HG03095 (cell line): Measurements from ENCODE around the gene PSME1.

ENCODE experiments used
- ATAC-seq: cut with Tn5 transposase; IDR thresholded peaks from one replicate; pipeline ENCODE4 v1.9.1; 2021; ENCODE audit warnings: moderate library complexity; ENCODE audit not compliant: unreplicated experiment

The PSME1 gene

GRCh38 chr14:24127673-24128072 lies 8.3 kb upstream of the PSME1 start:
- ATAC-seq: no peak

- ATAC-seq: no peak
Observed at GRCh38 chr14:24129410-24129998, 6.5 kb upstream of the PSME1 start.

GRCh38 chr14:24130380-24130716 lies 5.6 kb upstream of the PSME1 start, which contains the start of gene FITM1:
Gene FITM1, plus strand, starts transcription at chr14:24130659. Its CDS starts 905 bp downstream, at chr14:24131564.
- ATAC-seq: no peak

- ATAC-seq: no peak
Observed at GRCh38 chr14:24130717-24131548, 5.1 kb upstream of the PSME1 start.

GRCh38 chr14:24131549-24131966 lies 4.4 kb upstream of the PSME1 start:
- ATAC-seq: no peak

- ATAC-seq: no peak
Observed at GRCh38 chr14:24132061-24132685, 3.8 kb upstream of the PSME1 start.

GRCh38 chr14:24132976-24133375 lies 3.0 kb upstream of the PSME1 start:
- ATAC-seq: no peak

GRCh38 chr14:24133735-24134134 lies 2.3 kb upstream of the PSME1 start:
- no peak for ATAC-seq

- ATAC-seq: no peak
Observed at GRCh38 chr14:24135584-24135833, 485 bp upstream of the PSME1 start.

GRCh38 chr14:24136684-24137528 lies 912 bp downstream of the PSME1 start:
- ATAC-seq: no peak

GRCh38 chr14:24137529-24138395 lies 1.8 kb downstream of the PSME1 start:
- ATAC-seq: no peak

GRCh38 chr14:24138396-24139271 lies 2.6 kb downstream of the PSME1 start:
- ATAC-seq: no peak

GRCh38 chr14:24139272-24139934 lies 3.4 kb downstream of the PSME1 start:
- ATAC-seq: no peak

- ATAC-seq: peak; percentile 82
Observed at GRCh38 chr14:24141097-24141880, 5.3 kb downstream of the PSME1 start, which contains the start of gene EMC9. Gene EMC9, minus strand, starts transcription at chr14:24141591. Its CDS starts 287 bp downstream, at chr14:24141304.

GRCh38 chr14:24143511-24143910 lies 7.5 kb downstream of the PSME1 start:
- no peak for ATAC-seq

- no peak for ATAC-seq
Observed at GRCh38 chr14:24144451-24144850, 8.5 kb downstream of the PSME1 start.

GRCh38 chr14:24145219-24145618 lies 9.2 kb downstream of the PSME1 start:
- ATAC-seq: no peak
